ENCODE data around the gene DTD1. TPM values are rescaled to one million over a fixed set of nuclear protein-coding genes. Genes with fewer than 3 reads are reported as not detected.

DTD1 gene
- total RNA-seq, 2 donors from 2014 or later, result 8.9 to 16.1 TPM

DNA sequence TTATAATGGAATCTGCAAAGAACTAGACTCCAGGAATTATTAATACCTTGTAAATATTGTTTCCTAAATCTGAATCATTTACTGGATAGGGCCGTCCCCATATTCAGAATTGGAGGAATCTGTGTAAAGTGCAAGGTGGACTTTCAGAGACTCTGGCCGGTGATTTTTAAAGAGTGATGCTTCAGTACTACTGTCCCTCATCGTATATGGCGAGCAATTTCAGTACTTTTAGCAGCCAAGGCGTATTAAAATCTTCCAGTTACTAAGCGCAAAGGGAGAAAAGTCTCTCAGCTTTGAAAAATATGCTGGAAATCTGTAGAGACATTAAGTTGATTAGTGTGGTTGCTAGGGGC lies 20.1 kb upstream of the DTD1 start:
- TF ChIP-seq POLR2A (IDR thresholded peaks at IDR 0.05), result no peak
- TF ChIP-seq, protein P1, sequence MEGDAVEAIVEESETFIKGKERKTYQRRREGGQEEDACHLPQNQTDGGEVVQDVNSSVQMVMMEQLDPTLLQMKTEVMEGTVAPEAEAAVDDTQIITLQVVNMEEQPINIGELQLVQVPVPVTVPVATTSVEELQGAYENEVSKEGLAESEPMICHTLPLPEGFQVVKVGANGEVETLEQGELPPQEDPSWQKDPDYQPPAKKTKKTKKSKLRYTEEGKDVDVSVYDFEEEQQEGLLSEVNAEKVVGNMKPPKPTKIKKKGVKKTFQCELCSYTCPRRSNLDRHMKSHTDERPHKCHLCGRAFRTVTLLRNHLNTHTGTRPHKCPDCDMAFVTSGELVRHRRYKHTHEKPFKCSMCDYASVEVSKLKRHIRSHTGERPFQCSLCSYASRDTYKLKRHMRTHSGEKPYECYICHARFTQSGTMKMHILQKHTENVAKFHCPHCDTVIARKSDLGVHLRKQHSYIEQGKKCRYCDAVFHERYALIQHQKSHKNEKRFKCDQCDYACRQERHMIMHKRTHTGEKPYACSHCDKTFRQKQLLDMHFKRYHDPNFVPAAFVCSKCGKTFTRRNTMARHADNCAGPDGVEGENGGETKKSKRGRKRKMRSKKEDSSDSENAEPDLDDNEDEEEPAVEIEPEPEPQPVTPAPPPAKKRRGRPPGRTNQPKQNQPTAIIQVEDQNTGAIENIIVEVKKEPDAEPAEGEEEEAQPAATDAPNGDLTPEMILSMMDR (IDR thresholded peaks at IDR 0.05), result no peak
- DNase-seq, result no peak
- peaks cover 6% of the 10 kb centered on the region for H3K4me1 ChIP-seq
- H3K4me3 ChIP-seq, result peak overlapping the region; percentile 10 to 59
- peaks cover 0 to 6% of the 10 kb centered on the region in 2 donors for H3K36me3 ChIP-seq (replicated peaks in 1 of 2; ENCODE audit: insufficient read depth in 1 of 2, low read depth in 2 of 2)
- peak; percentile 18 for ATAC-seq
- intact Hi-C loops (cut with DNase I), result no loop called here
- H3K27me3 ChIP-seq, result no peaks in the 10 kb centered on the region
- 1% methylated on average over 6 of the region's 6 CpGs for WGBS, 2 donors
- H3K27ac ChIP-seq, result peak overlapping the region; percentile 77 to 89 (median 87)
- H3K9me3 ChIP-seq, result no peaks in the 10 kb centered on the region

DNA sequence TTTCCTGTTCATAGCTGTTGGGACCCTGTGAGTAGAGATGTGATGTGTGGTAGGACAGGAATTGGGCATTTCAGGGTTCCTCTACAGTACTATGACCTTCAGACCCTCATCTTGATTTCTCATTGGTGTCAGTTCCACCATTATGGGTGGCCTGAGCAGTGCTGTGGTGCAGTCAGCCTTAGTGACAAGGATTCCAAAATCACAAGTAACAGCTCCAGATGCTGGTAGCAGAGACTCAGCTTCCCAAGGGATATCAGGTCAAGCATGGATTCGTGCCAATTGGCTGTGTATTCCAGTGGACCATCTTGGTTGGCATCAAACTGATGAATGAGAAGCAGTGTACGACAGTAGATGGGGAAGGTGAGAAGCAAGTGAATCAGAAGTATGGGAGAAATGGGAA lies 16.8 kb upstream of the DTD1 start:
- Histone ChIP-seq H3K4me1 (peaks cover 6% of the 10 kb centered on the region), H3K9me3 (no peaks in the 10 kb centered on the region), H3K4me3 (no peak overlapping the region), H3K27ac (no peak overlapping the region), H3K27me3 (no peaks in the 10 kb centered on the region), H3K36me3 (replicated peaks in 1 of 2; ENCODE audit: insufficient read depth in 1 of 2, low read depth in 2 of 2) (peaks cover 0 to 4% of the 10 kb centered on the region in 2 donors)
- no peak for TF ChIP-seq POLR2A (IDR thresholded peaks at IDR 0.05)
- TF ChIP-seq, protein P1 (IDR thresholded peaks at IDR 0.05), result no peak
- WGBS, 2 donors, result 92 to 94% methylated on average over 2 of the region's 2 CpGs
- DNase-seq (no peak), ATAC-seq (no peak)
- intact Hi-C loops (cut with DNase I), result no loop called here

DNA sequence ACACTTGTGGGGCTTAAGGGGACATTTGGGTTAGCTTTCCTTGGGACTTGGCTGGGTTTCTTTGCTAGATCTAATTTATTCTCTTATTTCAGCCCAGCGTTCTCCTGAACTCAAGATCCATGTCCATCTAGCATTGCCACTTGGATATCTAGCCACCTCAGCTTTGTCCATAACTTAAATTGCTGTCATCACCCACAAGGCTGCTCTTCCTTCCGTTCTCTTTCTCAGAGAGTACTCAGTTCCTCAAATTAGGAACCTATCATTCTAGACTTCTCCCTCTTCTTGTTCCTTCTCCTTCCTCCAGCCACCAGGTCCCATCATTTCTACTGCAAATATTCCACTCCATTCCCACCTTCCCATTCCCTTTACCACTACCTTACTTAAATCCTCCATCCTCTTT lies 16.3 kb upstream of the DTD1 start:
- Histone ChIP-seq H3K36me3 (replicated peaks in 1 of 2; ENCODE audit: insufficient read depth in 1 of 2, low read depth in 2 of 2) (peaks cover 0 to 4% of the 10 kb centered on the region in 2 donors), H3K27me3 (no peaks in the 10 kb centered on the region), H3K9me3 (no peaks in the 10 kb centered on the region), H3K4me3 (no peak overlapping the region), H3K4me1 (peaks cover 2% of the 10 kb centered on the region), H3K27ac (no peak overlapping the region)
- DNase-seq (no peak), ATAC-seq (no peak)
- TF ChIP-seq POLR2A (IDR thresholded peaks at IDR 0.05), result no peak
- TF ChIP-seq, protein P1 (IDR thresholded peaks at IDR 0.05), result no peak
- WGBS, 2 donors, result 89 to 96% methylated on average over 2 of the region's 2 CpGs
- intact Hi-C loops (cut with DNase I), result no loop called here

DNA sequence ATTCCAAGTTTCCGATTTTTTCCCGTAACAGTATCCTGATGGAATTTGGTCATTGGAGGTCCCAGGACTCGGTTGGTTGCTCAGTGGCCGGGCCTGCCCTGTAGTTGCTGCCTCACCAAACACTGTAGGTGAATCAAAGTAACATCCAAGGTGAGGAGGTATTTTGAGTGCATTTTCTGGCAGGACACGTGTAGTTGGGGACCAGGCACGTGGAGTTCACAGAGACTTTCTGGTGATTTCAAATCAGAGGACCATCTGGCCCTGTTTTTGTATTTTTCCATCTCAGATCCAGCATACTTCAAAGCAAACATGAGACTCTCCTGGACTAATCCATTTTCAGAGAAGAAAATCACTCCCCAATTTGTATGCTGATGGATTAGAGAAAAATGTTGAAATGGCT lies 9.9 kb upstream of the DTD1 start:
- DNase-seq, result no peak
- no peak for ATAC-seq
- no peak overlapping the region for H3K27ac ChIP-seq
- H3K27me3 ChIP-seq, result no peaks in the 10 kb centered on the region
- no peak for TF ChIP-seq POLR2A (IDR thresholded peaks at IDR 0.05)
- TF ChIP-seq, protein P1 (IDR thresholded peaks at IDR 0.05), result no peak
- H3K36me3 ChIP-seq (replicated peaks in 1 of 2; ENCODE audit: insufficient read depth in 1 of 2, low read depth in 2 of 2), result no peaks in the 10 kb centered on the region
- intact Hi-C loops (cut with DNase I), result no loop called here
- no peaks in the 10 kb centered on the region for H3K9me3 ChIP-seq
- H3K4me3 ChIP-seq, result no peak overlapping the region
- WGBS, 2 donors, result 70 to 89% methylated on average over 6 of the region's 6 CpGs
- no peaks in the 10 kb centered on the region for H3K4me1 ChIP-seq

DNA sequence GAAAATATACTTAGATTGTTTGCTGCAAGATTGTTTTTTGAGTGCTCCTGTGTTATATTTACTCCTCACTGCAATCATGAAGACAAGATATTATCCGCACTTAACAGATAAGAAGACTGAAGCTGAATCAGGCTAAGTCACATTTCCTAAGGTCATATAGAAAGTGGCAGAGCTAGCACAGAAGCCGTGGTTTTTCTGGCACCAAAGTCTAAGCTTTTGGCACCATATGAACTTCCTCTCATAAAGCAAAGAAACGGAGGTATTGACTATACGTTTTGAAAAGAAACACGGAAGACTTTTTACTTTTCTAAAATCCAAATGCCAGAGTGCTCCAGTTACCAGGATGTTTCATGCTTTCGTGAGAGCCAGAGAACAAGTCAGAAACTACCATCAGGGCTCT lies 9.3 kb upstream of the DTD1 start:
- Histone ChIP-seq H3K4me1 (no peaks in the 10 kb centered on the region), H3K36me3 (replicated peaks in 1 of 2; ENCODE audit: insufficient read depth in 1 of 2, low read depth in 2 of 2) (no peaks in the 10 kb centered on the region), H3K4me3 (no peak overlapping the region), H3K27ac (no peak overlapping the region), H3K9me3 (no peaks in the 10 kb centered on the region), H3K27me3 (no peaks in the 10 kb centered on the region)
- intact Hi-C loops (cut with DNase I), result no loop called here
- 40 to 48% methylated on average over 6 of the region's 6 CpGs for WGBS, 2 donors
- no peak for ATAC-seq
- TF ChIP-seq, protein P1 (IDR thresholded peaks at IDR 0.05), result no peak
- no peak for TF ChIP-seq POLR2A (IDR thresholded peaks at IDR 0.05)
- no peak for DNase-seq
